Measurements from ENCODE around the gene SAP130. TPM values are rescaled to one million over a fixed set of nuclear protein-coding genes. Genes with fewer than 3 reads are reported as not detected.

The SAP130 gene
- total RNA-seq, 1 donor from 2014 or later: 19.8 TPM

- H3K9ac ChIP-seq: no peak overlapping the region
- Mint-ChIP-seq H3K4me1 (no peaks in the 10 kb centered on the region), H3K36me3 (peaks cover 43% of the 10 kb centered on the region), H3K9me3 (no peaks in the 10 kb centered on the region), H3K27me3 (ENCODE audit: insufficient read depth, low read depth) (no peaks in the 10 kb centered on the region), H3K4me3 (no peak overlapping the region), H3K27ac (no peak overlapping the region)
- no peak overlapping the region for H3K27ac ChIP-seq
- H3K79me2 ChIP-seq (ENCODE audit: low read depth): no peaks in the 10 kb centered on the region
- H3K27me3 ChIP-seq: no peaks in the 10 kb centered on the region
- peaks cover 28% of the 10 kb centered on the region for H3K36me3 ChIP-seq
- no peak overlapping the region for H3K4me3 ChIP-seq
- no peaks in the 10 kb centered on the region for H3K4me1 ChIP-seq
- H4K20me1 ChIP-seq (ENCODE audit: low read depth): peaks cover 15% of the 10 kb centered on the region
- no peak for TF ChIP-seq EZH2phosphoT487 (IDR thresholded peaks at IDR 0.05)
- no peak for TF ChIP-seq CTCF (IDR thresholded peaks at IDR 0.05)
- DNase-seq (ENCODE audit: low spot score): no peak
- no peaks in the 10 kb centered on the region for H3F3A ChIP-seq (ENCODE audit: low read depth)
- H3K4me2 ChIP-seq: no peak overlapping the region
- H2AFZ ChIP-seq (replicated peaks): no peak overlapping the region
- no peaks in the 10 kb centered on the region for H3K9me3 ChIP-seq (ENCODE audit: low read depth)
These were observed 31.7 kb downstream of the SAP130 start for GRCh38 chr2:127996160-127996559.

- H3K36me3 ChIP-seq: peaks cover 28% of the 10 kb centered on the region
- Mint-ChIP-seq H3K36me3 (peaks cover 43% of the 10 kb centered on the region), H3K27me3 (ENCODE audit: insufficient read depth, low read depth) (no peaks in the 10 kb centered on the region)
These were observed 32.1 kb downstream of the SAP130 start for GRCh38 chr2:127995725-127996124.

GRCh38 chr2:127993659-127994058, 34.2 kb downstream of the SAP130 start:
- TF ChIP-seq EZH2phosphoT487 (IDR thresholded peaks at IDR 0.05) (no peak), EZH2 (IDR thresholded peaks at IDR 0.05) (no peak), CTCF (IDR thresholded peaks at IDR 0.05) (no peak)
- Mint-ChIP-seq H3K27ac (no peak overlapping the region), H3K27me3 (ENCODE audit: insufficient read depth, low read depth) (peaks cover 2% of the 10 kb centered on the region), H3K4me3 (no peak overlapping the region), H3K9me3 (no peaks in the 10 kb centered on the region), H3K4me1 (no peaks in the 10 kb centered on the region), H3K36me3 (peaks cover 35% of the 10 kb centered on the region)
- Histone ChIP-seq H3K4me3 (no peak overlapping the region), H3K9me3 (ENCODE audit: low read depth) (no peaks in the 10 kb centered on the region), H3K4me2 (no peak overlapping the region), H3F3A (ENCODE audit: low read depth) (no peaks in the 10 kb centered on the region), H3K4me1 (no peaks in the 10 kb centered on the region), H3K9ac (no peak overlapping the region), H3K27me3 (no peaks in the 10 kb centered on the region), H3K27ac (no peak overlapping the region), H3K79me2 (ENCODE audit: low read depth) (no peaks in the 10 kb centered on the region), H4K20me1 (ENCODE audit: low read depth) (peaks cover 11% of the 10 kb centered on the region), H3K36me3 (peaks cover 30% of the 10 kb centered on the region), H2AFZ (replicated peaks) (no peak overlapping the region)
- no peak for DNase-seq (ENCODE audit: low spot score)

More at GRCh38 chr2:127995725-127996124, 32.1 kb downstream of the SAP130 start:
- no peak overlapping the region for H3K4me3 ChIP-seq
- no peak overlapping the region for H3K27ac ChIP-seq
- H3K27ac Mint-ChIP-seq: no peak overlapping the region
- H3K9ac ChIP-seq: no peak overlapping the region
- H3K4me1 Mint-ChIP-seq: no peaks in the 10 kb centered on the region
- H2AFZ ChIP-seq (replicated peaks): no peak overlapping the region
- peaks cover 15% of the 10 kb centered on the region for H4K20me1 ChIP-seq (ENCODE audit: low read depth)
- H3K9me3 Mint-ChIP-seq: no peaks in the 10 kb centered on the region
- no peaks in the 10 kb centered on the region for H3K4me1 ChIP-seq
- H3F3A ChIP-seq (ENCODE audit: low read depth): no peaks in the 10 kb centered on the region
- no peaks in the 10 kb centered on the region for H3K79me2 ChIP-seq (ENCODE audit: low read depth)
- no peak for DNase-seq (ENCODE audit: low spot score)
- no peaks in the 10 kb centered on the region for H3K27me3 ChIP-seq
- H3K4me2 ChIP-seq: no peak overlapping the region
- TF ChIP-seq EZH2 (IDR thresholded peaks at IDR 0.05) (no peak), CTCF (IDR thresholded peaks at IDR 0.05) (no peak), EZH2phosphoT487 (IDR thresholded peaks at IDR 0.05) (no peak)
- no peak overlapping the region for H3K4me3 Mint-ChIP-seq
- H3K9me3 ChIP-seq (ENCODE audit: low read depth): no peaks in the 10 kb centered on the region
